ENCODE measurements around the gene ZMAT5. TPM values are rescaled to one million over a fixed set of nuclear protein-coding genes. Genes with fewer than 3 reads are reported as not detected.
A peak's percentile ranks its signal among the peaks of the same experiment; 100 is the strongest.
"Not testable (repeated sequence)": the region's sequence is repeated elsewhere in the genome, so short reads cannot be mapped to it uniquely, and the experiment has no call there.

The ZMAT5 gene
- total RNA-seq, 2 experiments from 2014 or later: 19.0 to 21.8 TPM

DNA sequence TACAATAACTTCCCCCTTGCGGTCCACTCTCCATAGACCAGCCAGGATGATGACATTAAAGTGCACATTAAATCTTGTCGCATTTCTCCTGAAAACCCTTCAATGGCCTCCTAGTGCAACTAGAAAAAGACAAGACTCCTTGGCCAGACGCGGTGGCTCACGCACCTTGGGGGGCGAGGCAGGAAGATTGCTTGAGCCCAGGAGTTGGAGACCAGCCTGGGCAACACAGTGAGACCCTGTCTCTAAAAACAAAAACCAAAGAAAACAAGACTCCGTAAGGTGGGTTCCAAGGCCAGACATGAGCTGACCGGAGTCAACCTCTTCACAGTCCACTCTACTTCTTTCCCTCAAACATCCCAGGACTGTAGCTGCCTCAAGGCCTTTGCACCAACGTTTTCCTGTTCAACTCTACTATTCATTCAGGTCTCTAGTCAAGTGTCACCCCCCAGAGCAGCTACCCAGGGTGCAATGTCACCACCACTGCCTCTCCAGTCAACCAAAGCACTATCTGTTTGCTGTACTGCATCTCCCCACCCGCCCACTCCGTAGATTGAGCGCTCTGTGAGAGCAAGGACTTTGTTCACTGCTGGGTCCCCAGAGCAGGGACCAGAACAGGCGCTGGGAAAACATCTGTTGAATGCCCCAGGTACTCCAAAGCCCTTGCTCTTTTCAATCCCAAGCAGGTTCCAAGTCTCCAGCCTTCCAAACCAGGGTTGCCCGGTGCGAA, 739 bp downstream of the ZMAT5 start:
- ATAC-seq (peak; percentile 6), DNase-seq (peak; percentile 47)
- Mint-ChIP-seq H3K4me1 (ENCODE audit: low read depth) (peaks cover 42% of the 10 kb centered on the region), H3K9me3 (ENCODE audit: insufficient read depth) (no peaks in the 10 kb centered on the region), H3K27ac (peak overlapping the region; percentile 92), H3K4me3 (peak overlapping the region; percentile 93), H3K36me3 (ENCODE audit: low read depth) (peaks cover 27% of the 10 kb centered on the region), H3K27me3 (ENCODE audit: low read depth) (no peaks in the 10 kb centered on the region)
- ChIA-PET POLR2A (interaction anchor here (1.0 to 1.7 kb wide), 5 partner anchors 15 to 117 kb away, joined by 3 to 8 read pairs (median 4); partner anchors contain the start of genes ASCC2 and MTMR3), CTCF (interaction anchor here (0.9 to 1.2 kb wide), 3 partner anchors 130 to 239 kb away, joined by 3 to 5 read pairs (median 5); no protein-coding TSS in a partner anchor)

GRCh38 chr22:29762263-29762662, 4.5 kb downstream of the ZMAT5 start:
- ChIA-PET POLR2A (interaction anchor here (0.9 kb wide), 1 partner anchor 9 kb away, joined by 3 read pairs; no protein-coding TSS in a partner anchor), CTCF (no interaction called here)
- ATAC-seq (no peak), DNase-seq (no peak)
- Mint-ChIP-seq H3K36me3 (ENCODE audit: low read depth) (peaks cover 4% of the 10 kb centered on the region), H3K27me3 (ENCODE audit: low read depth) (no peaks in the 10 kb centered on the region), H3K9me3 (ENCODE audit: insufficient read depth) (no peaks in the 10 kb centered on the region), H3K27ac (no peak overlapping the region), H3K4me3 (no peak overlapping the region), H3K4me1 (ENCODE audit: low read depth) (peaks cover 25% of the 10 kb centered on the region)

DNA sequence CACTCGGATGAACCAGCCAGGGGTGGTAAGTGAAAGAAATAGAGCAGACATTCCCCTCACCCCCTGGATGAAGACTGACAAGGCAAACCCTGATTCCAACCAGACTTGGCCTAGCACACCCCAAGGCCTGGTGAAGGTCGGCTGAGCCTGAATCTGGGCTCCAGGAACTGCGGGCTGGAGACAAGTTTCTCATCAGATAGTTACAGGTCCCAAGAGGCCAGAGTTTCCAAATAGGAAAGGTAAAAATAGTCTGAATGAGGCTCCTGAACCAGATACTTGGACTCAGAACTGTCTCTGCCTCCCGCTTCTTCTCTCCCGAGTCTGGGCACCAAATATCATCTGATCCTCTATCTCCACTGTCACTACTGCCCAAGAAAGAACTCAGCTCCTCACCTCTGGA, 7.8 kb downstream of the ZMAT5 start:
- Mint-ChIP-seq H3K4me3 (no peak overlapping the region), H3K9me3 (ENCODE audit: insufficient read depth) (no peaks in the 10 kb centered on the region), H3K27me3 (ENCODE audit: low read depth) (no peaks in the 10 kb centered on the region), H3K4me1 (ENCODE audit: low read depth) (peaks cover under 1% of the 10 kb centered on the region), H3K27ac (no peak overlapping the region), H3K36me3 (ENCODE audit: low read depth) (no peaks in the 10 kb centered on the region)
- DNase-seq (no peak), ATAC-seq (no peak)
- POLR2A ChIA-PET: no interaction called here
- CTCF ChIA-PET: no interaction called here

DNA sequence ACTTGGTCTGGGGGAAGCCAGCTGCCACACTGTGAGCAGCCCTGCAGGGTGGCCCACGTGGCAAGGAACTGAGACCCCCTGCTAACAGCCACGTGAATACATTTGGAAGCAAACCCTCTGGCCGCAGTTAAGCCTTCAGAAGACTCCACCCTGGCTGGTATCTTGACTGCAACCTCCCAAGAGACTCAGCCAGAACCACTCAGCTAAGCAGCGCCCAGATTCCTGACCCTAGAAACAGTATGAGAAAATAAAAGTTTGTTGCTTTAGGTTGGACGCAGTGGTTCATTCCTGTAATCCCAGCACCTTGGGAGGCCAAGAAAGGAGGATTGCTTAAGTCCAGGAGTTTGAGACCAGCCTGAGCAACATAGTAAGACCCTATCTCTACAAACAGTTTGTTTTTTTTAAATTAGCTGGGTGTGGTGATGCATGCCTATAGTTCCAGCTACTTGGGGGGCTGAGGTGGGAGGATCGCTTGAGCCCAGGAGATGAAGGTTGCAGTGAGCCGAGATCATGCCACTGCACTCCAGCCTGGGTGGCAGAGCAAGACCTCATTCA, 8.7 kb downstream of the ZMAT5 start:
- Mint-ChIP-seq H3K36me3 (ENCODE audit: low read depth) (no peaks in the 10 kb centered on the region), H3K9me3 (ENCODE audit: insufficient read depth) (no peaks in the 10 kb centered on the region), H3K27me3 (ENCODE audit: low read depth) (no peaks in the 10 kb centered on the region), H3K4me1 (ENCODE audit: low read depth) (no peaks in the 10 kb centered on the region), H3K27ac (no peak overlapping the region), H3K4me3 (no peak overlapping the region)
- ATAC-seq (no peak), DNase-seq (no peak)
- CTCF ChIA-PET: no interaction called here
- POLR2A ChIA-PET: no interaction called here

DNA sequence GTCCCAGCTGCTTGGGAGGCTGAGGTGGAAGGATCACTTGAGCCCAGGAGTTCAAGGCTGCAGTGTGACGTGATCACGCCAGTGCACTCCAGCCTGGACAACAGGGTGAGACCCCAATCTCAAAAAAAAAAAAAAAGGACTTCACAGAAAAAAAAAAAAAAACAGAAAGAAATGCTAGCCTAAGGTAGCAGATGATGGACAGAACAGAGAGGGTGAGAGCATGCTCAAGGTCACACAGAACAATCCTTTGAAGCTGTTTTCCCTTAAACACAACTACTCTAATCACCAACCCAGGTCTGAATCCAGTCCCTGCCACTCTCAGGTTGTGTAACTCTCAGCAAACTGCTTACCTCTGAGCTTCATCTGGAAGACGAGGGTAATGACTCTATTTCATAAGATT, 9.7 kb downstream of the ZMAT5 start:
- no peaks in the 10 kb centered on the region for H3K9me3 Mint-ChIP-seq (ENCODE audit: insufficient read depth)
- H3K4me1 Mint-ChIP-seq (ENCODE audit: low read depth): peaks cover 6% of the 10 kb centered on the region
- no peak overlapping the region for H3K4me3 Mint-ChIP-seq
- ChIA-PET POLR2A (no interaction called here), CTCF (no interaction called here)
- no peaks in the 10 kb centered on the region for H3K36me3 Mint-ChIP-seq (ENCODE audit: low read depth)
- H3K27me3 Mint-ChIP-seq (ENCODE audit: low read depth): no peaks in the 10 kb centered on the region
- no peak overlapping the region for H3K27ac Mint-ChIP-seq
- DNase-seq (no peak), ATAC-seq (no peak)

DNA sequence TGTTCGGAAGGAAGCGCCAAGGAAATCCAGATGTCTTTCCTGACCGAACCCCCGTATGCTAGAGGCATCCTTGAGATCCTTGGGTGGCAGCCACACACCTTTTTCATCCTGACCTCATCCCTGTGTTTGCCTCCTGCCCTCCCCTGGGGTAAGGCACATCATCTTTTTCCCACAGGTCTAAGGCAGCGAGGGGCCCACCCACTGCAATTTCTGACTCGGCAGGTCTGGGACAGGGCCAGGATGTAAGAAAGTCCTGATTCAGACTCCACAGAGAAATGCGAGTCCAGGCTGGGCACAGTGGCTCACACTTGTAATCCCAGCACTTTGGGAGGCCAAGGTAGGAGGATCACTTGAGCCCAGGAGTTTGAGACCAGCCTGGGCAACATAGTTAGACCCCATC, 10.5 kb downstream of the ZMAT5 start:
- H3K9me3 Mint-ChIP-seq (ENCODE audit: insufficient read depth): no peaks in the 10 kb centered on the region
- ChIA-PET POLR2A (no interaction called here), CTCF (interaction anchor here (0.5 kb wide), 1 partner anchor 197 kb away, joined by 3 read pairs; no protein-coding TSS in a partner anchor)
- no peaks in the 10 kb centered on the region for H3K36me3 Mint-ChIP-seq (ENCODE audit: low read depth)
- no peak for ATAC-seq
- no peak overlapping the region for H3K27ac Mint-ChIP-seq
- DNase-seq: no peak
- no peak overlapping the region for H3K4me3 Mint-ChIP-seq
- peaks cover 13% of the 10 kb centered on the region for H3K4me1 Mint-ChIP-seq (ENCODE audit: low read depth)
- no peaks in the 10 kb centered on the region for H3K27me3 Mint-ChIP-seq (ENCODE audit: low read depth)

GRCh38 chr22:29755889-29756288, 10.9 kb downstream of the ZMAT5 start:
- no peak overlapping the region for H3K4me3 Mint-ChIP-seq
- POLR2A ChIA-PET: no interaction called here
- DNase-seq: no peak

DNA sequence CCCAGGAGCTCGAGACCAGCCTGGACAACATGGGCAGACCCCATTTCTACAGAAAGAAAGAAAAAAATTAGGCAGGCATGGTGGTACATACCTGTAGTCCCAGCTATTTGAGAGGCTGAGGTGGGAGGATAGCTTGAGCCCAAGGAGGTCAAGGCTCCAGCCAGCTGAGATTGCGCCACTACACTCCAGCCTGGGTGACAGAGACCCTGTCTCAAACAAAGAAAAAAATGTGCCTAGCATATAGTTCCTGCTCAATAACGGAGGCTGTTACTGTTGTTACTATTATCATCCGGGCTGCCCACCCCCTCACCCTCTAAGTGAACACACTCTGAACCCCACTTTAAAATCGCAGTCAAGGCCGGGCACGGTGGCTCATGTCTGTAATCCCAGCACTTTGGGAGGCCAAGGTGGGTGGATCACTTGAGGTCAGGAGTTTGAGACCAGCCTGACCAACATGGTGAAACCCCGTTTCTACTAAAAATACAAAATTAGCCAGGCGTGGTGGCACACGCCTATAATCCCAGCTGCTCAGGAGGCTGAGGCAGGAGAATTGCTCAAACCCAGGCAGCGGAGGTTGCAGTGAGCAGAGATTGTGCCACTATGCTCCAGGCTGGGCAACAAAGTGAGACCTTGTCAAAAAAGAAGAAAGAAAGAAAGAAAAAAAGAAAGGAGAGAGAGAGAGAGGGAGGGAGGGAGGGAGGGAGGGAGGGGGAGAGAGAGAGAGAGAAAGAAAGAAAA, 12.0 kb downstream of the ZMAT5 start:
- H3K27ac Mint-ChIP-seq; H3K9me3 Mint-ChIP-seq (ENCODE audit: insufficient read depth); H3K27me3 Mint-ChIP-seq (ENCODE audit: low read depth); POLR2A ChIA-PET; H3K36me3 Mint-ChIP-seq (ENCODE audit: low read depth); DNase-seq; H3K4me3 Mint-ChIP-seq; ATAC-seq: not testable (repeated sequence)
- CTCF ChIA-PET: interaction anchor here (1.4 kb wide), 1 partner anchor 129 kb away, joined by 4 read pairs; no protein-coding TSS in a partner anchor
- H3K4me1 Mint-ChIP-seq (ENCODE audit: low read depth): peaks cover 28% of the 10 kb centered on the region

More at GRCh38 chr22:29755889-29756288, 10.9 kb downstream of the ZMAT5 start:
- Mint-ChIP-seq H3K27me3 (ENCODE audit: low read depth) (no peaks in the 10 kb centered on the region), H3K36me3 (ENCODE audit: low read depth) (no peaks in the 10 kb centered on the region), H3K27ac (no peak overlapping the region), H3K9me3 (ENCODE audit: insufficient read depth) (no peaks in the 10 kb centered on the region), H3K4me1 (ENCODE audit: low read depth) (peaks cover 18% of the 10 kb centered on the region)
- ATAC-seq: no peak
- CTCF ChIA-PET: interaction anchor here (0.5 kb wide), 1 partner anchor 198 kb away, joined by 3 read pairs; no protein-coding TSS in a partner anchor

DNA sequence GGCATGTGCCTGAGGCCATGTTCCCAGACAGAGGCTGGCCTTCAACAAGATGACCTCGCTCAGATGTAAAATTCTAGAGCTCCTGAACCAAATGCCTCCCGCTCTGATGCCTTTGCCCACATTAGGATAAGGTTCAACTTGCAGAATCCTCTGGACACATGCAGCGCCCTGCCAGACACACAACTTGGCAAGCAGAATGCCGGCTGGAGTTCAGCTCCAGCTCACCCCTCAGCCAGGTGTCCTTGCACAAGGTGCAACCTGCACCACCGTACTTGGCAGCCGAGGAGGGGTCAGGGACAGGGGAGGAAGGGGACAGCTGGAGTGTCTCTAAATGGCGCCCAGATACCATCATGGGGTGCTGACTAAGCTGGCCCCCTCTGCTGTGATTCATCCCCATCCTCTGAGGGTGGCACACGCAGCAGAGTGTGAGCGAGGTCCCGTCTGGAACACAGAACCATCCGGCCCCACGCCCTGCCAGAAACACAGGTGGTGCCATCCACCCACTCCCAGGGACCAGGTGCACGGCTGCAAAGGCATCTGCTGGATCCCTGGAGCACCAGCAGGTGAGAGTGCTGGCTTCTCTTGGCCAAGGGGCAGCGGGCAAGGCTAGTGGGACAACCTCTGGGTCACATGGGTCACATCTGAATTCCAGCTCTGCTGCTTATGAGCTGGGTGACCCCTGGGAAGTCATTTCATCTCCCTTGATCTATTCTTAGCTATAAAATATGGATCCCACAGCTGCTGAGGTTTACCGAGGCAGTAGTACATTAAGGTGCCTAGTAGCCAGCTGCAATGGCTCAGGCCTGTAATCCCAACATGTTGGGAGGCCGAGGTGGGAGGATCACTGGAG, 12.8 kb downstream of the ZMAT5 start:
- H3K27me3 Mint-ChIP-seq (ENCODE audit: low read depth): no peaks in the 10 kb centered on the region
- POLR2A ChIA-PET: interaction anchor here (0.7 kb wide), 1 partner anchor 8 kb away, joined by 3 read pairs; no protein-coding TSS in a partner anchor
- ATAC-seq (no peak), DNase-seq (no peak)
- H3K36me3 Mint-ChIP-seq (ENCODE audit: low read depth): peaks cover 5% of the 10 kb centered on the region
- H3K4me1 Mint-ChIP-seq (ENCODE audit: low read depth): peaks cover 30% of the 10 kb centered on the region
- no peak overlapping the region for H3K4me3 Mint-ChIP-seq
- no peaks in the 10 kb centered on the region for H3K9me3 Mint-ChIP-seq (ENCODE audit: insufficient read depth)
- no peak overlapping the region for H3K27ac Mint-ChIP-seq
- CTCF ChIA-PET: interaction anchor here (1.4 kb wide), 1 partner anchor 128 kb away, joined by 4 read pairs; no protein-coding TSS in a partner anchor

DNA sequence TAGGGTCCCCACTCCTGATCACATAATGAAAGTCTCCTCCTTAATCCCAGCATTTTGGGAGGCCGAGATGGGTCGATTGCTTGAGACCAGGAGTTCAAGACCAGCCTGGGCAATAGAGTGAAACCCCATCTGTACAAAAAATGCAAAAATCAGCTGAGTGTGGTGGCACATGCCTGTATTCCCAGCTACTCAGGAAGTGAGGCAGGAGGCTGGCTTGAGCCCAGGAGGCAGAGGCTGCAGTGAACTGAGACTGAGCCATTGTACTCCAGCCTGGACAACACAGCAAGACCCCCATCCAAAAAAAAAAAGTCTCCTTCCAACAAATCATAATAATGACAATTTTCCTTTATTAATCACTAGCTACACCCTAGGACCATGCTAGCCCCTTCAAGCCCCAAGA, 15.1 kb downstream of the ZMAT5 start:
- Mint-ChIP-seq H3K4me3 (no peak overlapping the region), H3K9me3 (ENCODE audit: insufficient read depth) (no peaks in the 10 kb centered on the region), H3K27ac (peak overlapping the region; percentile 88), H3K36me3 (ENCODE audit: low read depth) (peaks cover 5% of the 10 kb centered on the region), H3K4me1 (ENCODE audit: low read depth) (peaks cover 30% of the 10 kb centered on the region), H3K27me3 (ENCODE audit: low read depth) (no peaks in the 10 kb centered on the region)
- DNase-seq (no peak), ATAC-seq (no peak)
- CTCF ChIA-PET: interaction anchor here (1.7 kb wide), 1 partner anchor 253 kb away, joined by 7 read pairs; no protein-coding TSS in a partner anchor
- POLR2A ChIA-PET: interaction anchor here (2.0 kb wide), 1 partner anchor 15 kb away, joined by 8 read pairs; the partner anchor contains the start of genes UQCR10 and ZMAT5

Data from activated CD8-positive, alpha-beta T cell treated with anti-CD3 and anti-CD28 coated beads, Interleukin-2, amount 10 ng/mL, durations not matched to agents 7 days and 5 days (primary cell).